ENCODE results near the gene SP100. TPM values are rescaled to one million over a fixed set of nuclear protein-coding genes. Genes with fewer than 3 reads are reported as not detected.

Gene SP100
- total and polyA plus RNA-seq, 8 donors, result 24.6 to 66.8 (median 37.2) TPM

DNA sequence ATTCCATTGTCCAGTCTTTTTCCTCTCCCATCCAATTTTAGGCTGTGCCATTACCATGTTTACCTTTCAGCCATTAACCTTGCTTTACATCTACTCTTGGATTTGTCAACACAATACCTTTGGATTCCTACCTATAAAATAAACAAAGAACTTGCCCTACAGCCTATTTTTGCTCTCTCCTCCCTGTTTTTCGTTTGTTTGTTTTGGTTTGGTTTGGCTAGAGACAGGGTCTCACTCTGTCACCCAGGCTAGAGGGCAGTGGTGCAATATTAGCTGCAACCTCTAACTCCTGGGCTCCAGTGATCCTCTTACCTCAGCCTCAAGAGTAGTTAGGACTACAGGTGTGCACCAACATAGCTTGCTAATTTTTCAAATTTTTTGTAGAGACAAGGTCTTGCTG, 76.1 kb downstream of the SP100 start:
- TF ChIP-seq, protein P1, sequence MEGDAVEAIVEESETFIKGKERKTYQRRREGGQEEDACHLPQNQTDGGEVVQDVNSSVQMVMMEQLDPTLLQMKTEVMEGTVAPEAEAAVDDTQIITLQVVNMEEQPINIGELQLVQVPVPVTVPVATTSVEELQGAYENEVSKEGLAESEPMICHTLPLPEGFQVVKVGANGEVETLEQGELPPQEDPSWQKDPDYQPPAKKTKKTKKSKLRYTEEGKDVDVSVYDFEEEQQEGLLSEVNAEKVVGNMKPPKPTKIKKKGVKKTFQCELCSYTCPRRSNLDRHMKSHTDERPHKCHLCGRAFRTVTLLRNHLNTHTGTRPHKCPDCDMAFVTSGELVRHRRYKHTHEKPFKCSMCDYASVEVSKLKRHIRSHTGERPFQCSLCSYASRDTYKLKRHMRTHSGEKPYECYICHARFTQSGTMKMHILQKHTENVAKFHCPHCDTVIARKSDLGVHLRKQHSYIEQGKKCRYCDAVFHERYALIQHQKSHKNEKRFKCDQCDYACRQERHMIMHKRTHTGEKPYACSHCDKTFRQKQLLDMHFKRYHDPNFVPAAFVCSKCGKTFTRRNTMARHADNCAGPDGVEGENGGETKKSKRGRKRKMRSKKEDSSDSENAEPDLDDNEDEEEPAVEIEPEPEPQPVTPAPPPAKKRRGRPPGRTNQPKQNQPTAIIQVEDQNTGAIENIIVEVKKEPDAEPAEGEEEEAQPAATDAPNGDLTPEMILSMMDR (IDR thresholded peaks at IDR 0.05), result no peak
- DNase-seq, result no peak
- H3K4me3 ChIP-seq, result no peak overlapping the region
- no peak for ATAC-seq
- WGBS, 2 donors, result 21 to 37% methylated on average over 1 of the region's 1 CpG
- H3K4me1 ChIP-seq, result no peaks in the 10 kb centered on the region
- no peaks in the 10 kb centered on the region for H3K9me3 ChIP-seq
- no peaks in the 10 kb centered on the region for H3K27me3 ChIP-seq
- intact Hi-C loops (cut with DNase I), result no loop called here
- peaks cover 0 to 5% (median 0%) of the 10 kb centered on the region in 3 donors for H3K36me3 ChIP-seq
- no peak for FAIRE-seq
- H3K27ac ChIP-seq, result no peak overlapping the region

DNA sequence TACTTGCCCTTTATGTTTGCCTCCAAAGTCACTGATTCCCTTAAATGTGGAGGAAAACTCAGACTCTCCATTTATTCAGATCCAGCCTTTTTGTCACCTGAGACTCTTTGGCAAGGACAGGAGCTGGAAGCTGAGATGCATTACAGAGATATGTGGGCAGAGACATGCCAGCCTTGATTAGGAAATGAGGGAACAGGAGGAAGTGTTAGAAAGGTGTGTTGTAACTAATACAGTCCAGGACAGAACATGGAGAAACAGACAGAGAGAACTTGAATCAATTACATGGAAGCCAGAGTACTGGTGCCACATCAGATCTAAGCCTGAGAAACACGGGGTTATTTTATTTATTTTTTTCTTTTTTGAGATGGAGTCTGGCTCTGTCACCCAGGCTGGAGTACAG, 79.0 kb downstream of the SP100 start:
- Histone ChIP-seq H3K27me3 (no peaks in the 10 kb centered on the region), H3K4me3 (no peak overlapping the region), H3K36me3 (peaks cover 0 to 9% (median 0%) of the 10 kb centered on the region in 3 donors), H3K27ac (no peak overlapping the region), H3K4me1 (no peaks in the 10 kb centered on the region), H3K9me3 (no peaks in the 10 kb centered on the region)
- no peak for FAIRE-seq
- 82 to 88% methylated on average over 1 of the region's 1 CpG for WGBS, 2 donors
- TF ChIP-seq, protein P1 (IDR thresholded peaks at IDR 0.05), result no peak
- intact Hi-C loops (cut with DNase I), result no loop called here
- no peak for ATAC-seq
- no peak for DNase-seq

DNA sequence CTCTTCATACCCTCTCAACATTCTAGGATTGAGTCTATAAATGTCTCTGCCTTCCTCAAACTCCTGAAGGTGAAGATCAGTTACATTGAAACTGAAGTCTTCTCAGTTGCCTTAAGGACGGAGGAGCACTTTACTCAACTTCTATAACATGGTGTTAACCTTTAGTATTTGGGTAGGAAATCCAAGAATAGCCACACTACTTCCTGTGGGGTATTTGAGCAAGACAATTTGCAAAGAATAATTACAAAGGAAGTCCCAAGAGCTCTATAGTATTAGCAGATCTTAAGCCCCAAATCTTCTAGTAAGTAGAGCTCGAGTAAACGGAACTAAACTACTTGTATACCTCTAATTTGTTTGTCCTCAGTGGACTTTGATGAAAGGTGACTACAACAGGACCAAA, 80.9 kb downstream of the SP100 start:
- DNase-seq (no peak), FAIRE-seq (no peak), ATAC-seq (no peak)
- intact Hi-C loops (cut with DNase I), result no loop called here
- Histone ChIP-seq H3K4me3 (no peak overlapping the region), H3K4me1 (no peaks in the 10 kb centered on the region), H3K27ac (no peak overlapping the region), H3K36me3 (peaks cover 0 to 17% (median 0%) of the 10 kb centered on the region in 3 donors), H3K9me3 (no peaks in the 10 kb centered on the region), H3K27me3 (no peaks in the 10 kb centered on the region)
- WGBS, 2 donors, result 85 to 90% methylated on average over 3 of the region's 3 CpGs
- TF ChIP-seq, protein P1 (IDR thresholded peaks at IDR 0.05), result no peak

DNA sequence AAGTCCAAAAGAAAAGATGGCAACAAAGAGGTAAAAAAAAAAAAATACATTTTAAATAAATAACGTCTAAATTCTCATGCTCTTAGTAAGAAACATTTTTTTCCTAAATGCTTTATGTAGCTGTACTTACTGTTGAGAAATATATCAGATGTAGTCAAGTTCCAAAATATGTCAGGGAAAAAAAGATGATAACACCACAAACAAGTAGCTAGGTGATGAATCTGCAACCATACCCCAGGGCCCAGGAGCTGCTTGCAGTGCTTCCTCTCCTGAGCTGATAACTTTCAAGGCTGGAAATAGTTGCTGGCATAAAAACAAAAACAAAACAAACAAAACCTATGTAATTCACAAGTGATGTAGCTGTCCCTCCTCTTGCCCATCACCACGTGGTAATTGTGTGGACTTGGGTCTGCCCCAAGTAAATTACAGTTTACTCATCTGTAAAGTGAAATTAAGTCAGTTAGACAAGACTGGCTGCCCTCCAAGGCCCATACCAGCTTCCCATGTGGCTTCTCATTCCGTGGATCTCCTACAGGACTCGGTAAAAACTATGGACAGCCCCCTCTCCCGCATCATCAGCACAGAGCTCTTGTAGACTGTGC, 82.6 kb downstream of the SP100 start:
- no peaks in the 10 kb centered on the region for H3K4me1 ChIP-seq
- intact Hi-C loops (cut with DNase I), result no loop called here
- no peak for ATAC-seq
- H3K27ac ChIP-seq, result no peak overlapping the region
- H3K9me3 ChIP-seq, result no peaks in the 10 kb centered on the region
- H3K27me3 ChIP-seq, result no peaks in the 10 kb centered on the region
- WGBS, 2 donors, result 74 to 77% methylated on average over 5 of the region's 5 CpGs
- H3K36me3 ChIP-seq, result peaks cover 0 to 17% (median 0%) of the 10 kb centered on the region in 3 donors
- TF ChIP-seq, protein P1 (IDR thresholded peaks at IDR 0.05), result no peak
- H3K4me3 ChIP-seq, result no peak overlapping the region
- DNase-seq, result no peak
- no peak for FAIRE-seq

DNA sequence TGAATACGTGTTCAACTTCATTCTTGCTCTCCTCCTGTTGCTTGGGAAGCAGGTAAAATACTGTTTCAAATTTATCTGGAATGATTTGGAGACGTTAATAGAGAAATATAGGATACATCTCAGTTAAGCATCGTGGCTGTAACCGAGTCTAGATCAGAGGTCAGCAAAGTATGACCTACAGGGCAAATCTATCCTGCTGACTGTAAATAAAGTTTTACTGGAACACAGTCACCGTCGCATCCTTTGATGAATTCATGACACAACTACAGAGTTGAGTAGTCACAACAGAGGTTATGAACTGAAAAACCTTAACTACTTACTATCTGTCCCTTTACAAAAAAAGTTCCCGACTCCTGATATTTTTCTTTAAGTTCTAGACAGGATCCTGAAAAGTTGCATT, 86.6 kb downstream of the SP100 start:
- Histone ChIP-seq H3K27me3 (no peaks in the 10 kb centered on the region), H3K4me3 (no peak overlapping the region), H3K9me3 (no peaks in the 10 kb centered on the region), H3K27ac (no peak overlapping the region), H3K36me3 (peaks cover 0 to 36% (median 0%) of the 10 kb centered on the region in 3 donors), H3K4me1 (no peaks in the 10 kb centered on the region)
- WGBS, 2 donors, result 94 to 95% methylated on average over 7 of the region's 7 CpGs
- no peak for DNase-seq
- TF ChIP-seq, protein P1 (IDR thresholded peaks at IDR 0.05), result no peak
- intact Hi-C loops (cut with DNase I), result no loop called here
- no peak for FAIRE-seq
- no peak for ATAC-seq
